Measurements from ENCODE around the gene POLR3E.
"Not testable (repeated sequence)": the region's sequence is repeated elsewhere in the genome, so short reads cannot be mapped to it uniquely, and the experiment has no call there.

POLR3E gene

GRCh38 chr16:22293137-22294106 is 3.8 kb upstream of the POLR3E start:
- no peak for DNase-seq

GRCh38 chr16:22296225-22297113 is 740 bp upstream of the POLR3E start:
- no peak for DNase-seq

GRCh38 chr16:22297871-22298733 is 893 bp downstream of the POLR3E start:
- peak; percentile 59 for DNase-seq

GRCh38 chr16:22299036-22299435 is 1.8 kb downstream of the POLR3E start:
- no peak for DNase-seq

- DNase-seq = peak; percentile 38
Measured at GRCh38 chr16:22300427-22301071, 3.3 kb downstream of the POLR3E start.

- DNase-seq = not testable (repeated sequence)
Measured at GRCh38 chr16:22301423-22301822, 4.2 kb downstream of the POLR3E start.

- DNase-seq = no peak
Measured at GRCh38 chr16:22302776-22303363, 5.7 kb downstream of the POLR3E start.

GRCh38 chr16:22304411-22304810 is 7.2 kb downstream of the POLR3E start:
- DNase-seq = no peak

GRCh38 chr16:22306788-22307187 is 9.6 kb downstream of the POLR3E start:
- no peak for DNase-seq

- no peak for DNase-seq
Measured at GRCh38 chr16:22307838-22308237, 10.6 kb downstream of the POLR3E start.

- DNase-seq = no peak
Measured at GRCh38 chr16:22308824-22309520, 11.8 kb downstream of the POLR3E start.

GRCh38 chr16:22311520-22311919 is 14.3 kb downstream of the POLR3E start:
- DNase-seq = no peak

GRCh38 chr16:22312897-22313781 is 15.9 kb downstream of the POLR3E start:
- DNase-seq = no peak

GRCh38 chr16:22313876-22314470 is 16.8 kb downstream of the POLR3E start:
- DNase-seq = no peak

- DNase-seq = no peak
Measured at GRCh38 chr16:22314661-22315626, 17.7 kb downstream of the POLR3E start.

GRCh38 chr16:22315979-22316378 is 18.8 kb downstream of the POLR3E start:
- no peak for DNase-seq

GRCh38 chr16:22316411-22316811 is 19.2 kb downstream of the POLR3E start:
- no peak for DNase-seq

- no peak for DNase-seq
Measured at GRCh38 chr16:22317001-22317530, 19.9 kb downstream of the POLR3E start.

Measured in activated CD4-positive, alpha-beta T cell treated with anti-CD3 and anti-CD28 coated beads, Interleukin-2, amount 50 U/mL, for 1 hour (primary cell).